ENCODE results near the gene RNF208.

RNF208 gene

GRCh38 chr9:137187386-137187785 lies 34.7 kb downstream of the RNF208 start:
- Histone ChIP-seq H3K27ac (ENCODE audit: low read length) (no peak overlapping the region), H3K4me1 (ENCODE audit: control insufficient read depth, insufficient read depth, low read length) (peaks cover 55% of the 10 kb centered on the region), H3K27me3 (ENCODE audit: control insufficient read depth in 1 of 2, insufficient read depth in 2 of 2, low read length in 2 of 2) (no peaks in the 10 kb centered on the region), H3K9me3 (ENCODE audit: control insufficient read depth in 2 of 2, low read length in 2 of 2) (no peaks in the 10 kb centered on the region), H3K9ac (ENCODE audit: low read length in 2 of 2) (peak overlapping the region; percentile 81 to 89), H3K36me3 (ENCODE audit: control insufficient read depth in 2 of 2, insufficient read depth in 2 of 2, low read length in 2 of 2) (peaks cover 25 to 40% of the 10 kb centered on the region in 2 donors), H3K4me3 (ENCODE audit: low read length in 2 of 2) (peak overlapping the region; percentile 96 to 98)

GRCh38 chr9:137186385-137186784 lies 35.7 kb downstream of the RNF208 start:
- Histone ChIP-seq H3K4me1 (ENCODE audit: control insufficient read depth, insufficient read depth, low read length) (peaks cover 50% of the 10 kb centered on the region), H3K4me3 (ENCODE audit: low read length in 2 of 2) (peak overlapping the region; percentile 96 to 98)

GRCh38 chr9:137185921-137186320 lies 36.1 kb downstream of the RNF208 start:
- H3K36me3 ChIP-seq (ENCODE audit: control insufficient read depth in 2 of 2, insufficient read depth in 2 of 2, low read length in 2 of 2), result peaks cover 25 to 45% of the 10 kb centered on the region in 2 donors

More at GRCh38 chr9:137186385-137186784, 35.7 kb downstream of the RNF208 start:
- H3K9me3 ChIP-seq (ENCODE audit: control insufficient read depth in 2 of 2, low read length in 2 of 2), result no peaks in the 10 kb centered on the region
- peaks cover 25 to 43% of the 10 kb centered on the region in 2 donors for H3K36me3 ChIP-seq (ENCODE audit: control insufficient read depth in 2 of 2, insufficient read depth in 2 of 2, low read length in 2 of 2)
- H3K9ac ChIP-seq (ENCODE audit: low read length in 2 of 2), result no peak overlapping the region
- no peak overlapping the region for H3K27ac ChIP-seq (ENCODE audit: low read length)
- no peaks in the 10 kb centered on the region for H3K27me3 ChIP-seq (ENCODE audit: control insufficient read depth in 1 of 2, insufficient read depth in 2 of 2, low read length in 2 of 2)

GRCh38 chr9:137184881-137185660 lies 37.0 kb downstream of the RNF208 start:
- Histone ChIP-seq H3K27ac (ENCODE audit: low read length) (no peak overlapping the region), H3K4me3 (ENCODE audit: low read length in 2 of 2) (no peak overlapping the region), H3K9me3 (ENCODE audit: control insufficient read depth in 2 of 2, low read length in 2 of 2) (no peaks in the 10 kb centered on the region), H3K9ac (ENCODE audit: low read length in 2 of 2) (no peak overlapping the region), H3K4me1 (ENCODE audit: control insufficient read depth, insufficient read depth, low read length) (peaks cover 39% of the 10 kb centered on the region), H3K36me3 (ENCODE audit: control insufficient read depth in 2 of 2, insufficient read depth in 2 of 2, low read length in 2 of 2) (peaks cover 23 to 51% of the 10 kb centered on the region in 2 donors), H3K27me3 (ENCODE audit: control insufficient read depth in 1 of 2, insufficient read depth in 2 of 2, low read length in 2 of 2) (no peaks in the 10 kb centered on the region)

More at GRCh38 chr9:137185921-137186320, 36.1 kb downstream of the RNF208 start:
- no peaks in the 10 kb centered on the region for H3K9me3 ChIP-seq (ENCODE audit: control insufficient read depth in 2 of 2, low read length in 2 of 2)
- no peak overlapping the region for H3K27ac ChIP-seq (ENCODE audit: low read length)
- no peak overlapping the region for H3K4me3 ChIP-seq (ENCODE audit: low read length in 2 of 2)
- peaks cover 46% of the 10 kb centered on the region for H3K4me1 ChIP-seq (ENCODE audit: control insufficient read depth, insufficient read depth, low read length)
- no peaks in the 10 kb centered on the region for H3K27me3 ChIP-seq (ENCODE audit: control insufficient read depth in 1 of 2, insufficient read depth in 2 of 2, low read length in 2 of 2)
- no peak overlapping the region for H3K9ac ChIP-seq (ENCODE audit: low read length in 2 of 2)

- H3K27ac ChIP-seq (ENCODE audit: low read length), result no peak overlapping the region
- H3K4me3 ChIP-seq (ENCODE audit: low read length in 2 of 2), result no peak overlapping the region
- H3K9me3 ChIP-seq (ENCODE audit: control insufficient read depth in 2 of 2, low read length in 2 of 2), result no peaks in the 10 kb centered on the region
- no peaks in the 10 kb centered on the region for H3K27me3 ChIP-seq (ENCODE audit: control insufficient read depth in 1 of 2, insufficient read depth in 2 of 2, low read length in 2 of 2)
- peaks cover 20 to 60% of the 10 kb centered on the region in 2 donors for H3K36me3 ChIP-seq (ENCODE audit: control insufficient read depth in 2 of 2, insufficient read depth in 2 of 2, low read length in 2 of 2)
- no peak overlapping the region for H3K9ac ChIP-seq (ENCODE audit: low read length in 2 of 2)
- peaks cover 29% of the 10 kb centered on the region for H3K4me1 ChIP-seq (ENCODE audit: control insufficient read depth, insufficient read depth, low read length)
Observed at GRCh38 chr9:137183980-137184595, 38.0 kb downstream of the RNF208 start.

GRCh38 chr9:137182836-137183235 lies 39.2 kb downstream of the RNF208 start:
- Histone ChIP-seq H3K27me3 (ENCODE audit: control insufficient read depth in 1 of 2, insufficient read depth in 2 of 2, low read length in 2 of 2) (no peaks in the 10 kb centered on the region), H3K27ac (ENCODE audit: low read length) (no peak overlapping the region), H3K36me3 (ENCODE audit: control insufficient read depth in 2 of 2, insufficient read depth in 2 of 2, low read length in 2 of 2) (peaks cover 20 to 60% of the 10 kb centered on the region in 2 donors), H3K4me1 (ENCODE audit: control insufficient read depth, insufficient read depth, low read length) (peaks cover 24% of the 10 kb centered on the region), H3K9me3 (ENCODE audit: control insufficient read depth in 2 of 2, low read length in 2 of 2) (no peaks in the 10 kb centered on the region), H3K4me3 (ENCODE audit: low read length in 2 of 2) (no peak overlapping the region), H3K9ac (ENCODE audit: low read length in 2 of 2) (no peak overlapping the region)

DNA sequence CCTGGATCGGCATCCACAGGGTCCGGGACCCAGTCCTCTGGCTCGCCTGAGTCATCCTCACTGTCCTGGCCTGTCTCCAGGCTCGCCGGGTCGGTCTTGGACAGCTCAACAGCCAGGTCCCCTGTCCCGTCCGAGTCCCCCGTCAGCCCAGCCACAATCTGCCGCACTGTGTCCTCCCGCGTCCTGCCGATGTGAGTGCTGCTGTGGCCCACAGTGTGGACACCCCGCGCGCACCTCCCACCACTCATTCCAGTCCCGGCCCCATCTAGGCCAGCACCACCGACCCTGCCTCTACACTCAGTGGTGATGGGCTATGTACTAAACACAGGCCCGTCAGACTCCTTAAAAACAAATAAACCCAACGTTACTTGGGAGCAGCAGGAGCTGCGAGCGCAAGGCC lies 40.4 kb downstream of the RNF208 start:
- no peaks in the 10 kb centered on the region for H3K9me3 ChIP-seq (ENCODE audit: control insufficient read depth in 2 of 2, low read length in 2 of 2)
- H3K9ac ChIP-seq (ENCODE audit: low read length in 2 of 2), result no peak overlapping the region
- no peaks in the 10 kb centered on the region for H3K27me3 ChIP-seq (ENCODE audit: control insufficient read depth in 1 of 2, insufficient read depth in 2 of 2, low read length in 2 of 2)
- H3K36me3 ChIP-seq (ENCODE audit: control insufficient read depth in 2 of 2, insufficient read depth in 2 of 2, low read length in 2 of 2), result peaks cover 17 to 56% of the 10 kb centered on the region in 2 donors
- H3K4me1 ChIP-seq (ENCODE audit: control insufficient read depth, insufficient read depth, low read length), result peaks cover 13% of the 10 kb centered on the region
- no peak overlapping the region for H3K27ac ChIP-seq (ENCODE audit: low read length)
- no peak overlapping the region for H3K4me3 ChIP-seq (ENCODE audit: low read length in 2 of 2)

DNA sequence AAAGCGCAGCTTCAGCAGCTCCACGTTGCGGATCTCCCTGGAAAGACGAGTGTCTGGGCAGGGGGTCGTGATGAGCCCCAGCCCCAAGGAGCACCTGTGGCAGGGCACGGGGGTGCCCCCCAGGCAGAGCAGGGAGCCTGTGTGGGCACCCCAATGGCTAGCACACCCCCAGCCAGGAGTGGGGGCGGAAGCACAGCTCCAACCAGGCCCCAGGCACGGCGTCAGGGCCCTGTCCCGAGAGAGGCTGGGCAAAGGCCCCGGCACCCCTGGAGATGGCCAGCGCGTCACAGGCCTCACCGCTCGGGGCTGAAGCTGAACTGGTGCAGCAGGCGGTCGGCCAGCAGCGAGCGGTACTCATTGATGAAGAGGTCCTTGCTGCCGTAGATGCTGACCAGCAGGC lies 41.5 kb downstream of the RNF208 start:
- peaks cover 13 to 48% of the 10 kb centered on the region in 2 donors for H3K36me3 ChIP-seq (ENCODE audit: control insufficient read depth in 2 of 2, insufficient read depth in 2 of 2, low read length in 2 of 2)
- H3K27me3 ChIP-seq (ENCODE audit: control insufficient read depth in 1 of 2, insufficient read depth in 2 of 2, low read length in 2 of 2), result no peaks in the 10 kb centered on the region

DNA sequence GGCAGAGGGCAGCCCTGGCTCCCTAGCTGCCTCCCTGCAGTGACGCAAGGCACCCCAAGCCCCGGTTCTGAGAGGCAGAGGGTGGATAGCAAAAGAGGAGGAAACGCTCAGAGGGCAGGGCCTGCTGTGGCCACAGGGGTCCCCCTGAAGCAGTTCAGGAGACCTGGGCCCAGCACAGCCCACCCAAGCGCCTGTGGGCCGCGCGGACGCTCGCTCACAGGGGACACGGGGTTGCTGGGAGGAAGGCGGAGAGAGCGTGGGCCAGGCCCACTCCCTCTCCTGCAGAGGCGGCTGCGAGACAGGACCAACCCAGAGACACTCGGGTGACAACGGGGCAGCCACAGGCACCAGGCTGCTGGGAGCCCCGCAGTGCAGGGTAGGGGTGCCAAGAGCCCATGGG lies 42.3 kb downstream of the RNF208 start:
- H3K27ac ChIP-seq (ENCODE audit: low read length), result no peak overlapping the region
- H3K9ac ChIP-seq (ENCODE audit: low read length in 2 of 2), result no peak overlapping the region
- peaks cover 12 to 46% of the 10 kb centered on the region in 2 donors for H3K36me3 ChIP-seq (ENCODE audit: control insufficient read depth in 2 of 2, insufficient read depth in 2 of 2, low read length in 2 of 2)
- no peaks in the 10 kb centered on the region for H3K4me1 ChIP-seq (ENCODE audit: control insufficient read depth, insufficient read depth, low read length)
- no peaks in the 10 kb centered on the region for H3K27me3 ChIP-seq (ENCODE audit: control insufficient read depth in 1 of 2, insufficient read depth in 2 of 2, low read length in 2 of 2)
- no peaks in the 10 kb centered on the region for H3K9me3 ChIP-seq (ENCODE audit: control insufficient read depth in 2 of 2, low read length in 2 of 2)
- H3K4me3 ChIP-seq (ENCODE audit: low read length in 2 of 2), result no peak overlapping the region

More for the DNA sequence above, 41.5 kb downstream of the RNF208 start:
- no peak overlapping the region for H3K4me3 ChIP-seq (ENCODE audit: low read length in 2 of 2)
- H3K9ac ChIP-seq (ENCODE audit: low read length in 2 of 2), result no peak overlapping the region
- no peak overlapping the region for H3K27ac ChIP-seq (ENCODE audit: low read length)
- peaks cover 2% of the 10 kb centered on the region for H3K4me1 ChIP-seq (ENCODE audit: control insufficient read depth, insufficient read depth, low read length)
- no peaks in the 10 kb centered on the region for H3K9me3 ChIP-seq (ENCODE audit: control insufficient read depth in 2 of 2, low read length in 2 of 2)

DNA sequence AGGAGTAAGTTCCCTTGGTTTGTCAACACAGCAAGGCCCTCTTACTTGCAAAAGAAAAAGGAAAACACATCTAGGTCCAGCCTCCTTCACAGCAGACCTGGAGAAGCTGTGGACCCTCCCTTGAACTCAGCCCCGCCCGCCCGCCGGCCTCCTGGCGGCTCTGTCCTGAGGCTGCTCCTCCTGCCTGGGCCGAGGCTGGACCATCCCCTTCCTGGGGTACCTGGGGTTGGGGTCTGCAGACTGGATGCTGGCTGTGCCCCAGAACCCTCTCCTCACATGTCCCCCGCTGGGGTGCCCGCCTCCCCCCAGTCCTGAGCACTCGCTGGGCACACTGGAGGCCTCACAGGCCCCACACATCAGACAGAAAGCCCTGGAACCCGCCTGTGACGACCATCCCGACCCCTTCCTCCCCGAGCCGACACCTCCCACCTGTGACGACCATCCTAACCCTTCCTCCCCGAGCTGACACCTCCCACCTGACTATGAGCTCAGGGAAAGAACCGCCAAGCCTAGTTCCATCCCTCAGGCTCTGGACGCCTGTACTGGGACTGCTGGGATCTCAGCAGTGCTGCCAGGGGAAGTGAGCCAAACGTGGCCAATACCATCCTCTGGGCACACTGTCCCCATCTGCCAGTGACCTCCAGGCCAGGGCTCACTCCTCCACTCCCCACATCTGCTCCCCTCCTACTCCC lies 43.0 kb downstream of the RNF208 start:
- no peak overlapping the region for H3K9ac ChIP-seq (ENCODE audit: low read length in 2 of 2)
- no peaks in the 10 kb centered on the region for H3K4me1 ChIP-seq (ENCODE audit: control insufficient read depth, insufficient read depth, low read length)
- peaks cover 0 to 2% of the 10 kb centered on the region in 2 donors for H3K27me3 ChIP-seq (ENCODE audit: control insufficient read depth in 1 of 2, insufficient read depth in 2 of 2, low read length in 2 of 2)
- peaks cover 12 to 39% of the 10 kb centered on the region in 2 donors for H3K36me3 ChIP-seq (ENCODE audit: control insufficient read depth in 2 of 2, insufficient read depth in 2 of 2, low read length in 2 of 2)
- no peak overlapping the region for H3K27ac ChIP-seq (ENCODE audit: low read length)
- H3K9me3 ChIP-seq (ENCODE audit: control insufficient read depth in 2 of 2, low read length in 2 of 2), result no peaks in the 10 kb centered on the region
- no peak overlapping the region for H3K4me3 ChIP-seq (ENCODE audit: low read length in 2 of 2)

Measured in stomach smooth muscle (tissue), 2 donors.